ENCODE results near the gene SAV1. TPM values are rescaled to one million over a fixed set of nuclear protein-coding genes. Genes with fewer than 3 reads are reported as not detected.

The SAV1 gene
- total RNA-seq, 2 experiments from 2014 or later, result 10.4 to 17.9 TPM

DNA sequence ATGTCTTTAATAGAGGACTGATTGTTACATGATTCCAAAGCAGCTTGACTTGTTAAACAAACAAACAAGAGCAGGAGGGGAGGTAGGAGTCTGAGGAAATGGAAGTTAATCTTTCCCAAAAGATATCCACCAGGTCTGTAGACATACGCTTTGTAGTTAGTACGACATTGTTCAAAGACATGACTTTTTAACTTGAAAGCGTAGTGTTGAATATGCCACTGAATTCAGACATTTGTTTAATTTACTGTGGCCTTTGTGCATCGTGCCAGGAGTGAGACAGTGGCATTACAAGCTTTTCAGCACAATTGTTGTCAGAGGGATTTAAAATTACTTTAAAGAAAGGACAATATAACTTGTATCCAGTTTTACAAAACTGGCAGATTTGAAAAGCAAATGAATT, 53.0 kb downstream of the SAV1 start:
- DNase-seq (ENCODE audit: low spot score), result no peak
- no peak overlapping the region for H3K27ac ChIP-seq (ENCODE audit: low read depth, low read length, poor library complexity, severe bottlenecking)
- ChIA-PET CTCF (ENCODE audit: unreplicated experiment) (no interaction called here), POLR2A (interaction anchor here (1.0 kb wide), 1 partner anchor 20 kb away, joined by 3 read pairs; no protein-coding TSS in a partner anchor)
- intact Hi-C loops (cut with micrococcal nuclease; ENCODE audit: unreplicated experiment), result loop anchor here (5.0 kb wide), 1 partner anchor 162 kb away; no protein-coding TSS in a partner anchor
- BruUV-seq (replicated peaks), result no TSS peak
- H2AFZ ChIP-seq (ENCODE audit: low read length), result no peak overlapping the region
- no peaks in the 10 kb centered on the region for H4K20me1 ChIP-seq (ENCODE audit: insufficient read depth, low read length)
- no peaks in the 10 kb centered on the region for H3K36me3 ChIP-seq (ENCODE audit: insufficient read depth, low read length)
- no peaks in the 10 kb centered on the region for H3K9me2 ChIP-seq (ENCODE audit: insufficient read depth, low read length)
- H3K4me2 ChIP-seq (ENCODE audit: low read length), result no peak overlapping the region
- no peaks in the 10 kb centered on the region for H3K79me2 ChIP-seq (ENCODE audit: insufficient read depth, low read depth, low read length)
- no peak overlapping the region for H3K4me3 ChIP-seq (ENCODE audit: low read depth, low read length, poor library complexity, severe bottlenecking)
- no peaks in the 10 kb centered on the region for H3K9me3 ChIP-seq (ENCODE audit: low read length)
- no peak for TF ChIP-seq EZH2phosphoT487 (IDR thresholded peaks at IDR 0.05; ENCODE audit: borderline replicate concordance, low read depth, low read length)
- TF ChIP-seq, protein P1, sequence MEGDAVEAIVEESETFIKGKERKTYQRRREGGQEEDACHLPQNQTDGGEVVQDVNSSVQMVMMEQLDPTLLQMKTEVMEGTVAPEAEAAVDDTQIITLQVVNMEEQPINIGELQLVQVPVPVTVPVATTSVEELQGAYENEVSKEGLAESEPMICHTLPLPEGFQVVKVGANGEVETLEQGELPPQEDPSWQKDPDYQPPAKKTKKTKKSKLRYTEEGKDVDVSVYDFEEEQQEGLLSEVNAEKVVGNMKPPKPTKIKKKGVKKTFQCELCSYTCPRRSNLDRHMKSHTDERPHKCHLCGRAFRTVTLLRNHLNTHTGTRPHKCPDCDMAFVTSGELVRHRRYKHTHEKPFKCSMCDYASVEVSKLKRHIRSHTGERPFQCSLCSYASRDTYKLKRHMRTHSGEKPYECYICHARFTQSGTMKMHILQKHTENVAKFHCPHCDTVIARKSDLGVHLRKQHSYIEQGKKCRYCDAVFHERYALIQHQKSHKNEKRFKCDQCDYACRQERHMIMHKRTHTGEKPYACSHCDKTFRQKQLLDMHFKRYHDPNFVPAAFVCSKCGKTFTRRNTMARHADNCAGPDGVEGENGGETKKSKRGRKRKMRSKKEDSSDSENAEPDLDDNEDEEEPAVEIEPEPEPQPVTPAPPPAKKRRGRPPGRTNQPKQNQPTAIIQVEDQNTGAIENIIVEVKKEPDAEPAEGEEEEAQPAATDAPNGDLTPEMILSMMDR (conservative IDR thresholded peaks at IDR 0.05; ENCODE audit: low read length), result no peak
- no peaks in the 10 kb centered on the region for H3K4me1 ChIP-seq (ENCODE audit: insufficient read depth, low read length, poor library complexity, severe bottlenecking)

GRCh38 chr14:50612806-50613205, 55.3 kb downstream of the SAV1 start:
- Histone ChIP-seq H3K9me2 (ENCODE audit: insufficient read depth, low read length) (no peaks in the 10 kb centered on the region), H3K4me1 (ENCODE audit: insufficient read depth, low read length, poor library complexity, severe bottlenecking) (no peaks in the 10 kb centered on the region), H3K4me2 (ENCODE audit: low read length) (no peak overlapping the region), H3K9me3 (ENCODE audit: low read length) (no peaks in the 10 kb centered on the region), H3K27ac (ENCODE audit: low read depth, low read length, poor library complexity, severe bottlenecking) (no peak overlapping the region), H4K20me1 (ENCODE audit: insufficient read depth, low read length) (no peaks in the 10 kb centered on the region), H3K36me3 (ENCODE audit: insufficient read depth, low read length) (no peaks in the 10 kb centered on the region), H3K79me2 (ENCODE audit: insufficient read depth, low read depth, low read length) (no peaks in the 10 kb centered on the region), H2AFZ (ENCODE audit: low read length) (no peak overlapping the region), H3K4me3 (ENCODE audit: low read depth, low read length, poor library complexity, severe bottlenecking) (no peak overlapping the region)
- POLR2A ChIA-PET, result no interaction called here
- intact Hi-C loops (cut with micrococcal nuclease; ENCODE audit: unreplicated experiment), result no loop called here
- CTCF ChIA-PET (ENCODE audit: unreplicated experiment), result no interaction called here
- no TSS peak for BruUV-seq (replicated peaks)
- TF ChIP-seq, protein P1 (conservative IDR thresholded peaks at IDR 0.05; ENCODE audit: low read length), result no peak
- no peak for TF ChIP-seq EZH2phosphoT487 (IDR thresholded peaks at IDR 0.05; ENCODE audit: borderline replicate concordance, low read depth, low read length)
- no peak for DNase-seq (ENCODE audit: low spot score)

GRCh38 chr14:50610465-50610864, 57.6 kb downstream of the SAV1 start:
- Histone ChIP-seq H3K4me1 (ENCODE audit: insufficient read depth, low read length, poor library complexity, severe bottlenecking) (no peaks in the 10 kb centered on the region), H4K20me1 (ENCODE audit: insufficient read depth, low read length) (no peaks in the 10 kb centered on the region), H2AFZ (ENCODE audit: low read length) (no peak overlapping the region), H3K36me3 (ENCODE audit: insufficient read depth, low read length) (no peaks in the 10 kb centered on the region), H3K4me3 (ENCODE audit: low read depth, low read length, poor library complexity, severe bottlenecking) (no peak overlapping the region), H3K79me2 (ENCODE audit: insufficient read depth, low read depth, low read length) (no peaks in the 10 kb centered on the region), H3K9me2 (ENCODE audit: insufficient read depth, low read length) (no peaks in the 10 kb centered on the region), H3K4me2 (ENCODE audit: low read length) (no peak overlapping the region), H3K27ac (ENCODE audit: low read depth, low read length, poor library complexity, severe bottlenecking) (no peak overlapping the region), H3K9me3 (ENCODE audit: low read length) (no peaks in the 10 kb centered on the region)
- TF ChIP-seq, protein P1 (conservative IDR thresholded peaks at IDR 0.05; ENCODE audit: low read length), result no peak
- TF ChIP-seq EZH2phosphoT487 (IDR thresholded peaks at IDR 0.05; ENCODE audit: borderline replicate concordance, low read depth, low read length), result no peak
- no peak for DNase-seq (ENCODE audit: low spot score)
- CTCF ChIA-PET (ENCODE audit: unreplicated experiment), result no interaction called here
- intact Hi-C loops (cut with micrococcal nuclease; ENCODE audit: unreplicated experiment), result no loop called here
- no TSS peak for BruUV-seq (replicated peaks)
- POLR2A ChIA-PET, result interaction anchor here (0.7 kb wide), 1 partner anchor 23 kb away, joined by 3 read pairs; no protein-coding TSS in a partner anchor

Measured in OCI-LY7 (cell line).